GM21576 (cell line): ENCODE measurements around the gene GRPEL2.
A peak's percentile ranks its signal among the peaks of the same experiment; 100 is the strongest.

ENCODE experiments used
- ATAC-seq: cut with Tn5 transposase; IDR thresholded peaks from one replicate; pipeline ENCODE4 v1.9.1; 2021; ENCODE audit warnings: mild to moderate bottlenecking, moderate library complexity; ENCODE audit not compliant: unreplicated experiment

The GRPEL2 gene, protein sequence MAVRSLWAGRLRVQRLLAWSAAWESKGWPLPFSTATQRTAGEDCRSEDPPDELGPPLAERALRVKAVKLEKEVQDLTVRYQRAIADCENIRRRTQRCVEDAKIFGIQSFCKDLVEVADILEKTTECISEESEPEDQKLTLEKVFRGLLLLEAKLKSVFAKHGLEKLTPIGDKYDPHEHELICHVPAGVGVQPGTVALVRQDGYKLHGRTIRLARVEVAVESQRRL

DNA sequence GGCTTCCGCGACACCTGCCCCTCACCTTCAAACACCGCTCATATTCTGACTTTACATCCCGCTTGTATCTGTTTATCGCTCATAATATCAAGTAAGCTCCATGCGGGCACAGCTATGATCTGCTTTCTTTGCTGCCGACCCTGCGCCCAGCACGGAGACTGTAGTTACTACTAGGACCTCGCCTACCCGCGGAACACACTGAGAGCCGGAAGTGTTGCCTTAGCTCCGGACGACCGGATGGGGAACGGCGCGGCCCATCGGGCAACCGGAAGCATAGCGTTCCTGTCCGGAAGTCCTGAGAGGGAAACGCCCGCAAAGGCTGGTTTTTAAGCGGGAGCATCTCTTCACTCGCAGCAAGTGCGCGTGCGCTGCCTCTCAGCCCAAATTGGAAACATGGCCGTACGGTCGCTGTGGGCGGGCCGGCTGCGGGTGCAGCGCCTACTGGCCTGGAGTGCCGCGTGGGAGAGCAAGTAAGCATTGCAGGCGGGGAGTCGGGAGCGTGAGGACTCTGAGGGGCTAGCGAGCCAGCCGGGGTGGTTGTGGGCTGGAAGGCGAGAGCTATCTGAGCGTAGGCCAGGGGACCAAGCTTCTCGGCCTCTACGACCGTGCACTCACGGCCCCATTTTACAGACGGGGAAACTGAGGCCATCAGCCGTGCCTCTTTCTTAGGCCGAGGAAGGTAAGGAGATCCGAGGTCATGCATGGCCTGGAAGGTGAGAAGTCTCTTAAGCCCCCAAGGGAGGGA is at the start of gene GRPEL2:
GRPEL2 (plus strand) TSS at position 353 of the 745 bp plus-strand sequence; CDS start at position 394, 41 bp downstream.
- ATAC-seq: peak; percentile 96

DNA sequence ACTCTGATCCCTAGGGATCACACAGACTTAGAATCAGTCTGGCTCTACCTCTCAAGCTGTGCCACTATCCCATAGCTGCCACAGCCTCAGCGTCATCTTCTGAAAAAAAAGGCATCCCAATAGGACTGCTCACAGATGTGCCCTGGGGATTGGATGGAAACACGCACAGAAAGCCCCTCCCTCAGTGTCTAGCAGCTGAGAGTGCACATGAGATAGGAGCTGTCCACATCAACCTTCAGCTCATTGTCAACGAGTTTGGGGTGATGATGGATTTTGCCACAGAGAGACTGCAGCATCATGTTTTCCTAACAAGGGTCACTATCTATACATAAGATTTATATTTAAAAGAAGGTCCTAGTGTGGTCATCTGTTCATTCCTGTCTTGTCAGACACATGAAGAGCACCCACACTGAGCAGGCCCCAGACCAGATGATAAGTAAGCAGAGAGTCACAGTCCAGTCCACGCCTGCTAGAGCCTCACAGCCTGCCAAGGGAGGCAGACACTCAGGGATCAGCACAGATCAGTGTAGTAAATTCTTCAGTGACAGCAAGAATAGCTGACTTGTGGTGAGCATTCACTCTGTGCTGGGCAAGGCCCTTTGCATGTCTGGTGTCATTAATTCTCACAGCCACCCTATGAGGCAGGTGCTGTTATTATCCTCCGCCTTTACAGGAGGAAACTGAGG is 47.8 kb upstream of the GRPEL2 start:
- no peak for ATAC-seq

DNA sequence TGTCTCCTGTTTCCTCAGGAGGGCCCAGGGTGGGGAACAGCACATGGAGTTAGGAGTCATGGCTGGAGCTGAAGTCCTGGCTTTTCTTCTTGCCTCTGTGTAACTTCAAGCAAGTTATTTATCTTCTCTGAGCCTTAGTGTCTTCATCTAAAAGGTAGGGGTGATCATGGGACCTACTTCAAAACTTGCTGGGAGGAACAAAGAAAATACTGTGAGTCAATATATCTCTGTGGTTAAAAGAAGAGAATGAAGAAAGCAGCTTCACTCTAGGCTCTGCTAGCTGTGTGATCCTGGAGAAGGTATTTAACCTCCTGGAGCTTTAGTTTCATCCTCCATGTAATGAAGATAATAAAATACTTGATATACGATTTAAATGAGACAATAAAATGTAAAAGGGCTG is 47.1 kb upstream of the GRPEL2 start:
- no peak for ATAC-seq

DNA sequence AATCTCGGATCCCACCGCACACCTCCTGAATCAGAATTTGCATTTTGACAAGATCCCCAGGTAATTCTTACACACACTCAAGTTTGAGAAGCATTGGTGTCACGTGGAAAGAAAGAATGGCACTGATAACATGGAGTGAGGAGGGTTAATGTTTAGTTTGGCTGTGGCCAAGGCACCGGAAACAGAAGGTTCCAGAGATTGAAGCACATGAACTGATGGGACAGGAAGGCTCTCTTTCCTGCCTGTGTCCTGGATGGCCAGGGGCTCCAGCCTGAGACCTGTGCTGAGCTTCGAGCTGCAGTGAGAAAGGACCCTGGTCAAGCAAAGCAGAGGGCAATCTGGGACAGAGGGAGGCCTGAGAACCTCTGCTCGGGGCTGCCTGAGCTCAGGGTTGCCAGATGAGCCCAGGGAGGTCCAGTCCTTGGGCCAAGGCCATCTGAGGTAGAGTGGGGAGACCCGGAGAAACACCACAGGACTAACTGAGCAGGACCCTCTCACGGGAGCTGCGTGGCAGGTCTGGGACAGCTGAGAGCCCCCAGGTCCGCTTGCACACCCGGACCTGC is 46.4 kb upstream of the GRPEL2 start:
- no peak for ATAC-seq

DNA sequence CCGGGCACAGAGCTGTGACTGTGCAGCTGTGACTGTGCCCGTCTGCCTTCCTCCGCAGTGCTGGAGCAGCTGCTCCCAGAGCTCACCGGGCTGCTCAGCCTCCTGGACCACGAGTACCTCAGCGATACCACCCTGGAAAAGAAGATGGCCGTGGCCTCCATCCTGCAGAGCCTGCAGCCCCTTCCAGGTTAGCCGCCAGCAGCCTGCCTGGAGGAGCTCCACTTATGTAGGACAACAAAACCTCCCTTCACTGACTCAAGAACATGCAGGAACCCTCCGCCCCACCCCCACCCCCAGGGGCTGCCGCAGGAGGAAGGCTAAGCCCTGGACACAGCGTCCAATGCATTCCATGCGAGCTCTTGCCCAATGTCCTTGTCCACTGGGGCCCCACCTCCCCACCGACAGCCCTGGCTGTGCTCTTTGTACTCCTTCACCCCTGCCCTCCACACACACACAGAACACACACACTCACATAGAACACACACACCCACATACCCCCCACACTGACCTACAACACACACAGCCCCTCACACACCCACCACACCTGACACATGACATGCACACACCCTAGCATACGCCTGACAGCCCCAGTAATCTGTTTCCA is 45.7 kb upstream of the GRPEL2 start:
- ATAC-seq: no peak

DNA sequence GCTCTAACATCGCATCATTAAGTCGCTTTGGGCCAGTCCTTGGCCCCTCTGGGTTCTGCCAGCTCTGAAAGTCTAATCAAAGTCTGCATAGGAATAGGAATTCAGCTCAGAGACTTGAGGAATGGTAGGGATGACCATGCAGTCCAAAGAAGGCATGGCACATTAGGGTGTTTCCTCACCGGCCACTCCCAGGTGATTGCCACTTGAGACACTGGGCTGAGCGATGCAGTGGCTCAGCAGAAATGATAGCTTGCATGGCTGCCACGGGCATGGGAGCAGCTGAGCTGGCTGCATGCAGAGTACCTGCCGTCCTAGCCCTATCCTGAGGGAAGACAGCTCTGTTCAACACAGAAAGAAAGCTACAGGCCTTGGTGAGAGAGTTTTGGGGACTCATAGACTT is 44.9 kb upstream of the GRPEL2 start:
- ATAC-seq: no peak

DNA sequence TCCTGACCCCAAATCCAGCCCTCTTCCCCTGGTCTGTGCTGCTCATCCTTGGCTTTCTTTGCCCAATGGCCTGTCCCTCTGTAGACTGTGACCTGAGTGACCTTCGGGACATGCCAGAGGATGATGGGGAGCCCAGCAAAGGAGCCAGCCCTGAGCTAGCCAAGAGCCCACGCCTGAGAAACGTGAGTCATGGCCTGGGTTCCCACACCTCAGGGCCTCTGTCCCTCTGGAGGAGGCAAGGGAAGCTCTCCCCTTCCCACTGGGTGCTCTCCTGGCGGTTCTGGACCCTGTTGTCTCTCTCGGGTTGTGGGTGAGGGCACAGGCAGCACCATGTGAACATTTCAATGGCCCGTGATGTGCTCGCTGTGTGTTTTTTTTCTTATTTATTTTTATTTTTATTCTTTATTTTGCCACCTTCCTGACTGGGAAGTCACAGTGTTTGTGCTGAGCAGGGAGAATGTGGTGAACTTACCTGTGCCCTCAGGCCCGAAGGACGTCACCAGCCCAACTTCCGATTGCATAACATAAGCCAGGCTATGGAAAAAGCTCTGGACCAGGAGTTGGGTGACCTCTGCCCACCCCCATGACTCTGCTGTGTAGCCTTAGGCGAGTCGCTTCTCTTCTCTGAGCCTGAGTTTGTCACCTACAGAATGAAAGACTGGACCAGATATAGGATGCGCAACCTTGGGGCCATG is 44.1 kb upstream of the GRPEL2 start:
- no peak for ATAC-seq

DNA sequence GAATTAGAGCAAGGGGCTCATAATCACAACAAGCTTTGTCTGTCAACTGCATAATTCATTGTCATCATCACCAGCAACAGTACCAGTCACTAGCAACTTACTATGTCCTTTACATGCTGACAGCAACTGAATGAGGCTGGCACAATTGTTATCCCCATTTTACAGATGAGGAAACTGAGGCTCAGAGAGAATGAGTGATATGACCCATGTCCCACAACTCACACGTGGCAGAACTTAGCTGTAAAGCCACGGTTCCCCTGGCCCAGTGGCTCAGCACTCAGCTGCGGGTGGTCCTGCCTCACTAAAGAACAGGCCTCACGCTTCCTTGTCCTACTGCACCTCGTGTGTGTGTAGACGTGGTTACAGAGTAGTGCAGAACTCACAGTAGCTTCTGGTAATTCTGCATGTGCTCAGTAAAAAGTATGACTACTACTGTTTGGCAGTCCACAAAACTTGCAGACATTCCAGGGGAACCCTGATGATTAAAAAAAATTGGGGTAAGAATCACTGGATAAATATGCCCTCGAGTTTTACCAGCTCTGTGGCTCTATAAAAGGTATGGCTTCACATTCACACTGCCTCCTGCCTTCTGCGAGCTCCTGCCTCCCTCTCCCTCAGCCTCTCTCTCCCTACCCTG is 43.4 kb upstream of the GRPEL2 start:
- ATAC-seq: no peak

DNA sequence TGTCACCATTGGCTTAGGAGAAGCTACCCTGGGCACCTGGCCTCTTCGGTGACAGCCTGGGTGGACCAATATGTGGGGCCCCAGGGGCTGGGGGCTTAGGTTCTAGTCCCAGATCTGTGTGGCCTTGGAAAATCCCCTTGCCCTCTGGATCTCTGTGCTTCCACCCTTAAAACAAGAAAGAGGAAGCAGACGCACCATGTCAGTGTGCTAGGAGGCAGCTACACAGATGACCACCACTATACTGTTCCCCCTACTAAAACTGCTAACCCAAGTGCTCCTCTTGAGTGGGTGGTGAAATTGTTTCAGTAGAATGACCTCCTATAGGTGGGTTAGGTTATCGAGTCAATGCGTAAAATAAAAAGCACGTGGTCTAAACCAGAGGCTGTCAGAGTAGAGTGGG is 42.7 kb upstream of the GRPEL2 start:
- no peak for ATAC-seq

DNA sequence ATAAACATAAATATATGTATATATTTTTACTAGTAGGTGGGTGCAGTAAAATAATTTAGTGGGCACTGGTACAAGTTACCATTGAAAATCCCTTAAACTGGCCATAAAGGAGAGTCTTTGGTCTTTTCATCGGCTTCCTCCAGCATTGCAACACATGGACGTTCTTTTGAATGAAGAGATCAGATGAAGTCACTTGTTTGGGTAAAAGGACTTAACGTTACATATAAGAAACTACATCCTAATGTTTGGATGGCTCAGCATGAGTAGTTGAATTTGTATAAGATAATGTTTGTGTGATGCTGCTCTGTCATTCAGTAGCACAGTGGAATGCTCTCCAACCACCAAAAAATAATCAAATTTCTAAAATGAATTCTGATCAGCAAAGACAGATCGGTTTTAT is 42.1 kb upstream of the GRPEL2 start:
- no peak for ATAC-seq

DNA sequence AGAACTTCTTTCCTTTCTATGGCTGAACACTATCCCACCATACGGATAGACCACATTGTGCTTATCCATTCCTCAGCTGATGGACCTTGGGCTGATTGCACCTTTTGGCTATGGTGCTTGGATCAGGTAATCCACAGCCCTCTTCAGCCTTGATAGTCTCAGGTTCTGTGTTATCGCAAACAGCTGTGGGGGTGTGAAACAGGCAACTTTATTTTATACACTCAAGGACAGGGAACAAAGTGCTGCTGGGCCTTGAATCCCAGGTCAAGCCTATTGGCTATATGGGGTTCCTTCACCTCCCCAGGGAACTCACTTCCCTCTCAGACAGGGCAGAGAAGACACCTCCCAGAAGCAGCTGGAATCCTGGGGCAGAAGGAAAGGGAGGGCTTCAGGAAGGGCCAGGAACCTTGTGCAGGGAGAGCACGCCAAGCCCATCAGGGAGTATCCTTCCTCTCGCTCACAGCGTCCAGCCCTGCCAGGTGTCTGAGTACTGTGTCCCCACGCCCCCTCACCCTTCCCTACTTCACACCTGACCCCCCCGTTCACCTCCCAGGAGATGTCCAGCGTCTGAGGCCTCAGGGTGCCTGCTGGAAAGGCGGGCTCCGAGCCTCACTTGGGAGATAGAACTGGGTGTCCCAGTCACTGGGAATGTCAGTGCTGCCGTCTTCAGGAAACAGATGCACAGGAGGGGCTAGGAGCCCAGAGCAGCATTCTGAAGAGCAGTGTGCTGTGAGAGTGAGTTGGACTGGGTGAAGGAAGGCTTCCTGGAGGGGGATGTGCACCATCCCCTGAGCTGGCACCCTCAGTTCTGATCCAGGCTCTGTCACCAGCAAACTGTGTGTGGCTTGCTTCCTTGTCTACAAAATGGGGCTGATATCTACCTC is 40.9 kb upstream of the GRPEL2 start:
- ATAC-seq: no peak

DNA sequence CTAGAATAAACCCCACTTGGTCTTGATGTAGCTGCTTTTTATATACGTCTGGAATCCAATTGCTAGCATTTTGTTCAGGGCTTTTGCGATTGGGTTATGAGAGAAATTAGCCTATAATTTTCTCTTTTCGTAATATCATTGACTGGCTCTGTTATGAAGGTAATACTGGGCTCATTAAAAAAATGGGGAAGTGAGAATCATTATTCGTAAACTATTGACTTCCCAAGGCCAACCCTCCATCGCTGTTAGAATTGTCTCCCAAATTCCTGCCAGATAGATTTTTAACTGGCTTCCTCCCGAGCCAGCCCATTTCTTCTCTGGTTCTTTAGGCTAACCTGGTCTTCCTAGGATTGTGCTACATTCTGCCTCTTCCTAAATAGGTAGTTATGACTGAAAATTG is 35.9 kb upstream of the GRPEL2 start:
- no peak for ATAC-seq

DNA sequence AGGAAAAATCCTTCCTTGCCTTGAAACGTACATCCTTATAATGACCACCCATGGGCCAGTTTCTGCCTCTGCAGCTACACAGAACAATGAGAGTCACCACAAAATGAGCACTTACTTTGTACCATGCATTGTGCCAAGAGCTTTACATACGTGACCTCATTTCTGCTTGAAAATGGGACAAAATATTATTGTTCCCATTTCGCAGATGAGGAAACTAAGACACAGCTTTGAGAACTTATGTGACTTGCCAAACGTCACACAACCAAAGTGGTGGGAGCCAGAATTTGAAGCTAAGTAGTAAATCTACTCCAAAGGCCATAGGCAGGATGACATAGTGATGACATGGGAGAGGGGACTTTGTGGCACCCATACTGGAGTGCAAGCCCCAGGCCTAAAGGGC is 34.8 kb upstream of the GRPEL2 start:
- no peak for ATAC-seq

DNA sequence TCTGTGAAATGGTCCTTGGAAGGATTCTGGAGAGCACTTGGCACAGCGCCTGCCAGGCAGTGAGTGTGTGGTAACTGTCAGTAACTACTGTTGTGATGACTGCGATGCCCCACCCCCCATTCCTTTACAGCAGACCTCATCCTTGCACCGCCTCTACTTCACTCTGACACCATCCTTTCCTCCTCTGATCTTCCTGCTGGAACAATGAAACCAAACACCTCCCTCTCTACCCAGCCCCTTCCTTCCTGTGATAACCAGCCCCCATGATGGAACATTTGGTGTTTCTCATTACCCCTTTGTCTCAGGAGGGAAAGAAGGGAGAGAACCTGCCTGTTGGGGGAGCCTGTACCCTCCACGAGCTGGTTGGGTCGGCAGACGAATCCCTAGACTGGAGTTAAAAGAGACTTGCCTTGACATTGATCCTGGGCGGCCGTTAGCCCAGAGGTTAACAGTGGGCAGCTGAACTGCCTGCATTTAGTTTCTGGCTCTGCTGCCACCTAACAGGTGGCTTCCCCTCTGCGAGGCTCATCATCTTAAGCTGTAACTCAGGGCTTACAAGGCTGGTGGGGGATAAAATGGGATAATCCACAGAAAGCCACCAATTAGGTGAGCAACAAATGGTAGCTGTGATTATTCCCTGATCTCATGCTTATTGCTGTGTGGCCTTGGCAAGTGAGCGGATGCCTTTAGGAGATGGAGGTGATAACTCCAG is 34.2 kb upstream of the GRPEL2 start:
- ATAC-seq: no peak

DNA sequence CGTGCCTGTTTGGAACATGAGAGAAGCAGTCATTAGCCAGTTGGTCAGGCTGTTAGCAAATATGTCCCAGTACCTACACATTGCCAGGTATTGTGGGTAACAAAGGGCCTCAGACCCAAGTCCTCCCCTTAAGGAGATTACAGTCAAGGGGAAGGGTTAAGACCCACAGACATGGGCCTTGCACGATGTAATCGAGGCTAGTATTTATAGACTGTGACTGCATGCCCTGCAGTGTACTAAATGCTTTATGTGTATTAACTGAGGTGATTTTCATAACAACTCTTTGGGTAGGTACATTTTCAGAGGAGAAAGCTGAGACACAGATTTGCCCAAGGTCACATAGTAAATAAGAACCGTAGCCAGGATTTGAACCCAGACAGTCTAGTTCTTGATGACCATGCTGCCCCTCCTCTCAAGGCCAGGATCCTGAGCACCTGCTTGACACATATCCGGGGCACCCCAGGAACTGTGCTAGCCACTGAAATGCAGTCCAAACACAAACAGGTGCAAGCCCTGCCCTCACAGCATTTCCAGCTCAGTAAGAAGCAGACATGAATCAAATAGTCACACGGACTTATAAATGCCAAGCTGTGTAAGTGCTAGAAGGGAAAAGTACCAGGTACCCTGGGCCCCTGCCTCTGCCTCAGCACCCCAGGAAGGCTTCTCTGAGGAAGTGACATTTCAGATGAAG is 32.0 kb upstream of the GRPEL2 start:
- no peak for ATAC-seq

DNA sequence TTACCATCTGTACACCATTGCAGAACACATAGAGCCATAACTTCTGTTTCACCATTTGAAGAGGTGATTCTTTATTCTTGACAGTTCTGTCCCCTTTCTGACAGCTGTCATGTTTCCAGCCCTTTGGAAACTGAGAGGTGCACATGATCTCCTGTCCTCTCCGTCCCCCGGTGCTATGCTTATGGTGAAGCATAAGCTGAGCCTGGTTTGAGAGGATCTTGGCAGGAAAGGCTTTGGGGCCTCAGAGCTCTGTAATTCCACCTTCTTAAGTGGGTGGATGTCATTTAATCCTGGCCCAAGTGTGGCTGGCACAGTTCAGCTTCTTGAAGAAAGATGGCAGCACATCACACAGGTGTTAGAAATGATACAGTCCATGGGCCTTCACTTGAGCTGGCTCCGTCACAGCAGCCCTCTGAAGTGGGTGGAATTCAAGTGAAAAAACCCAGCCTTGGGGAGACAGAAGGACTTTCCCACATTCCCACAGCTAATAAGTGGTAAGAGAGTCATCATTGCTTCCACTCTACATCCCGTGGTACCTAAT is 30.7 kb upstream of the GRPEL2 start:
- no peak for ATAC-seq

DNA sequence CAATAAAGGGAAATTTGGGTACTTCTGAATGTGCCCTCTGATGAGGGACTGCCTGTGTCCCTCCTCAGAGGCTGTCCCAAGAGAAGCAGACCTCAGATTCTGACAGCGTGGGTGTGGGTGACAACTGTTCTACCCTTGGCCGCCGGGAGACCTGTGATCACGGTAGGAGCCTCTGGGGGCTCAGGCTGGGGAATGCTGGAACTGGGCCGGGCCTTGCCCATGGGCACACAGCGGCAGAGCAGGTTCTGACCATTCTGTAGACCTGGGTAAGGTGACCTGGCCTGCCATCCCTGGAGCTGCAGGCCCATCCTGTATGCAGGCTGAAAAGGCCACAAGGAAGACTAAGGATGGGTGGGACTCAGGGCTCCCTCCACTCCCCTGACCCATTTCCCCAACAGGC is 29.5 kb upstream of the GRPEL2 start:
- no peak for ATAC-seq
